Type B pancreatic cell (in vitro differentiated cells): ENCODE results near the gene HSFX4. TPM values are rescaled to one million over a fixed set of nuclear protein-coding genes. Genes with fewer than 3 reads are reported as not detected.
"Not testable (repeated sequence)": the region's sequence is repeated elsewhere in the genome, so short reads cannot be mapped to it uniquely, and the experiment has no call there.

ENCODE experiments used
- DNase-seq: peaks from one replicate; pipeline ENCODE4 v3.0.0; 2021; ENCODE audit warnings: mixed read lengths; ENCODE audit not compliant: unreplicated experiment; ENCODE audit errors: extremely low spot score
- H3K27ac Mint-ChIP-seq: 2 replicates; pipeline ENCODE4 v1.8.0; 2021; ENCODE audit warnings: mild to moderate bottlenecking, mixed read lengths
- H3K27me3 Mint-ChIP-seq: 2 replicates; pipeline ENCODE4 v1.8.0; 2021; ENCODE audit warnings: mixed read lengths
- H3K36me3 Mint-ChIP-seq: 2 replicates; pipeline ENCODE4 v1.8.0; 2021; ENCODE audit warnings: mixed read lengths
- H3K4me1 Mint-ChIP-seq: one replicate; pipeline ENCODE4 v1.8.0; 2021; ENCODE audit warnings: mixed read lengths; ENCODE audit not compliant: unreplicated experiment
- H3K4me3 Mint-ChIP-seq: 2 replicates; pipeline ENCODE4 v1.8.0; 2021; ENCODE audit warnings: mild to moderate bottlenecking, mixed read lengths
- H3K9me3 Mint-ChIP-seq: 2 replicates; pipeline ENCODE4 v1.8.0; 2021; ENCODE audit warnings: mixed read lengths
- CTCF ChIP-seq: fragments of 200-600 bp; sonication (generic); conservative IDR thresholded peaks from 2 replicates; pipeline ENCODE4 v1.5.0; 2021; ENCODE audit warnings: antibody characterized with exemption, mild to moderate bottlenecking
- total RNA-seq: library from RNA; stranded (reverse); gene quantifications from 2 replicates; pipeline ENCODE4 v1.2.1, GENCODE V29; 2021; ENCODE audit warnings: low replicate concordance

HSFX4 gene
- total RNA-seq, 1 donor from 2014 or later, result not detected

GRCh38 chrX:149939655-149939904, 10.2 kb downstream of the HSFX4 start:
- no peak for TF ChIP-seq CTCF
- H3K27ac Mint-ChIP-seq, result peak overlapping the region; percentile 98
- peak overlapping the region; percentile 90 for H3K4me3 Mint-ChIP-seq
- no peaks in the 10 kb centered on the region for H3K36me3 Mint-ChIP-seq
- no peaks in the 10 kb centered on the region for H3K9me3 Mint-ChIP-seq
- no peak for DNase-seq
- H3K27me3 Mint-ChIP-seq, result no peaks in the 10 kb centered on the region
- no peaks in the 10 kb centered on the region for H3K4me1 Mint-ChIP-seq

GRCh38 chrX:149939905-149940673, 10.7 kb downstream of the HSFX4 start:
- DNase-seq, result peak; percentile 86
- Mint-ChIP-seq H3K4me1 (no peaks in the 10 kb centered on the region), H3K4me3 (peak overlapping the region; percentile 90), H3K27ac (peak overlapping the region; percentile 98), H3K36me3 (no peaks in the 10 kb centered on the region), H3K27me3 (no peaks in the 10 kb centered on the region), H3K9me3 (no peaks in the 10 kb centered on the region)
- TF ChIP-seq CTCF, result no peak

DNA sequence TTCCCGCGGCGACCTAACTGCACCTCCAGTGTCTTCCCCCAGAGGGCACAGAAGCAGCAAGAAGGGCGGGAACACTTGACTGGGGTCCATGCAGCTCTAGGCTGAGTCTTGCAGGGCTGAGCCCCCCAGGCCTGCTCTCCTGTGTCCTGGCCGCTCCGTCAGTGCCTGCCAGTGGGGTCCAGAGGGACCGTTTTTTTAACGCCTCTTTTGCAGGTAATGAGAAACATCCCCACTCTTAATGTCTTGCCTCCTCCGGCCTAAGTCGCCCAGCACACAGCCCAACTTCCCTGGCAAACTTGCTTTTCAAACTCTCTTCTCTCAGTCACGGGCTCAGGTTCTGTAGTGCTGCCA, 11.3 kb downstream of the HSFX4 start:
- Mint-ChIP-seq H3K27ac (peak overlapping the region; percentile 98), H3K4me3 (peak overlapping the region; percentile 90)
- H3K36me3 Mint-ChIP-seq, H3K4me1 Mint-ChIP-seq, H3K27me3 Mint-ChIP-seq, DNase-seq, H3K9me3 Mint-ChIP-seq: not testable (repeated sequence)
- TF ChIP-seq CTCF, result peak; percentile 63

GRCh38 chrX:149945087-149945670, 15.8 kb downstream of the HSFX4 start:
- DNase-seq, H3K36me3 Mint-ChIP-seq, H3K4me1 Mint-ChIP-seq, H3K9me3 Mint-ChIP-seq, H3K27ac Mint-ChIP-seq, H3K27me3 Mint-ChIP-seq, H3K4me3 Mint-ChIP-seq: not testable (repeated sequence)

GRCh38 chrX:149945820-149946219, 16.4 kb downstream of the HSFX4 start:
- H3K27ac Mint-ChIP-seq, H3K36me3 Mint-ChIP-seq, DNase-seq, H3K4me3 Mint-ChIP-seq, H3K4me1 Mint-ChIP-seq, H3K9me3 Mint-ChIP-seq, H3K27me3 Mint-ChIP-seq: not testable (repeated sequence)

DNA sequence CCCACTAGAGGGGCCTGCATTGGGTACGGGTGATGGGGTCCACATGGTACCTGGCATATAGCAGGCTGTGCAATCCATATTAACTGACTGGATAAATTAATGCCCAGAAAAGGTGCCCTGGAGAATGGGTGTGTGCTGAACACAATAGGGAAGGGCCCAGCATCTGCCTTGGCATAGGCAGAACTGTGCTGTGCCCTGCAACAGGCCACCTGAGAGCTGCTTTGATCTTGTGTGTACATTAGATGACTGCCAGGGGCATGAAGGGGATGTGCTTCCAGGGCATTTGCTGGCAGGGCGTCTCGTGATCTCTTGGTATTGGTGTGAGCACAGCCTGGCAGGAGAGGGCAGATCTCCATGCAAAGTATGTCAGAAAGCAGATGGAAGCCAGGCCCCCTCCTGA, 17.6 kb downstream of the HSFX4 start:
- H3K27me3 Mint-ChIP-seq, H3K27ac Mint-ChIP-seq, H3K4me3 Mint-ChIP-seq, DNase-seq, H3K36me3 Mint-ChIP-seq, H3K4me1 Mint-ChIP-seq, H3K9me3 Mint-ChIP-seq: not testable (repeated sequence)

DNA sequence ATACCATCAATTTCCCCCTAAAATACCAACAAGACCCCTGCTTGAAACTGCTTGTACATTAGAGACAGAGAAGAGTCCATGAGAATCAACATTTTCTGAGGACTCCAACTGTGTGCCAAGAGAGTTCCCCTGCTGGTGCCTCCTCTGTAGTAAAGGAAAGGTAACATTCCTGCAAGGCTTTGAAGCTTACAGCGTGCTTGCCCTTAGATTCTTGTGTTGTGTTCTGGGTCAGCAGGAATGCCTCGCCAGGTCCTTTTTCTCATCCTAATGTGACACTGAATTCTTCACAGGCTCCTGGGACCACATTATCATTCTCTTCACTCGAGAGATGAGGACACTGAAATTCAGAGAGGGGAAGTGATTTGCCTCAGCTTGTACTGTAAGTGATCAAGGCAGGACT, 18.6 kb downstream of the HSFX4 start:
- Mint-ChIP-seq H3K27me3 (no peaks in the 10 kb centered on the region), H3K36me3 (no peaks in the 10 kb centered on the region), H3K27ac (no peak overlapping the region), H3K4me3 (no peak overlapping the region), H3K4me1 (no peaks in the 10 kb centered on the region), H3K9me3 (no peaks in the 10 kb centered on the region)
- TF ChIP-seq CTCF, result no peak
- DNase-seq, result no peak
